SK-N-SH (cell line): Measurements from ENCODE around the gene C4A. TPM values are rescaled to one million over a fixed set of nuclear protein-coding genes. Genes with fewer than 3 reads are reported as not detected.
"Not testable (repeated sequence)": the region's sequence is repeated elsewhere in the genome, so short reads cannot be mapped to it uniquely, and the experiment has no call there.

Experiments
- CTCF ChIA-PET: fragments of 300-600, 350-600 bp; formaldehyde crosslinking; extraction: SDS; loops from one replicate; lab custom pipeline; 2021; lab: Yijun Ruan, JAX
- POLR2A ChIA-PET: fragments of 350-600 bp; sonication (Branson Sonifier 250); formaldehyde crosslinking; extraction: SDS; loops from one replicate; lab custom pipeline; 2020; ENCODE audit warnings: antibody characterized with exemption, inconsistent platforms; lab: Yijun Ruan, JAX
- DNase-seq: peaks from one replicate; pipeline ENCODE4 v3.0.0; 2012
- H2AFZ ChIP-seq: fragments of 200-600 bp; sonication (generic); 2 replicates; pipeline ENCODE4 v1.8.1; 2016; ENCODE audit warnings: antibody characterized with exemption, mild to moderate bottlenecking, low read depth
- H3F3A ChIP-seq: fragments of 200-600 bp; sonication (generic); replicated peaks from 2 replicates; pipeline ENCODE3; 2016; ENCODE audit warnings: antibody characterized with exemption, mild to moderate bottlenecking; ENCODE audit not compliant: insufficient read depth
- H3K27ac ChIP-seq, 2 experiments: fragments of 200-500 bp in 1 of 2; fragments of 200-600 bp in 1 of 2; sonication (Bioruptor generic) in 1 of 2; sonication (generic), shearing (Covaris generic) in 1 of 2; 2 replicates each; pipeline versions ENCODE4 v1.5.1 to v1.6.1; 2014 to 2016; ENCODE audit warnings: low read depth in 2 of 2, inconsistent platforms in 1 of 2, low read length in 1 of 2, mild to moderate bottlenecking in 1 of 2, mixed read lengths in 1 of 2
- H3K27me3 ChIP-seq: fragments of 200-600 bp; sonication (generic), shearing (Covaris generic); 2 replicates; pipeline ENCODE4 v1.6.1; 2016; ENCODE audit warnings: mixed run types; ENCODE audit not compliant: insufficient read depth
- H3K36me3 ChIP-seq, 2 experiments: fragments of 200-500 bp in 1 of 2; fragments of 200-600 bp in 1 of 2; sonication (Bioruptor generic) in 1 of 2; sonication (generic) in 1 of 2; replicated peaks in 1 of 2; 2 replicates each; pipeline versions ENCODE3 to v1.5.1; 2014 to 2016; ENCODE audit warnings: low read length in 1 of 2, mild to moderate bottlenecking in 1 of 2; ENCODE audit not compliant: insufficient read depth in 2 of 2, control insufficient read depth in 1 of 2
- H3K4me1 ChIP-seq, 2 experiments: fragments of 200-500 bp in 1 of 2; fragments of 200-600 bp in 1 of 2; sonication (Bioruptor generic) in 1 of 2; sonication (generic), shearing (Covaris generic) in 1 of 2; 2 replicates each; pipeline versions ENCODE4 v1.5.1 to v1.6.1; 2014 to 2016; ENCODE audit warnings: low read depth in 1 of 2, low read length in 1 of 2, mixed run types in 1 of 2; ENCODE audit not compliant: insufficient read depth in 2 of 2, control insufficient read depth in 1 of 2
- H3K4me2 ChIP-seq: fragments of 200-600 bp; sonication (generic), shearing (Covaris generic); 2 replicates; pipeline ENCODE4 v1.6.1; 2017; ENCODE audit warnings: mixed run types
- H3K4me3 ChIP-seq, 2 experiments: fragments of 200-500 bp in 1 of 2; fragments of 200-600 bp in 1 of 2; sonication (Bioruptor generic) in 1 of 2; sonication (generic), shearing (Covaris generic) in 1 of 2; 2 replicates each; pipeline versions ENCODE4 v1.5.1 to v1.8.1; 2014 to 2016; ENCODE audit warnings: low read depth in 2 of 2, inconsistent platforms in 1 of 2, low read length in 1 of 2, mild to moderate bottlenecking in 1 of 2, mixed read lengths in 1 of 2, moderate library complexity in 1 of 2
- H3K79me2 ChIP-seq: fragments of 200-600 bp; sonication (generic); 2 replicates; pipeline ENCODE4 v1.8.1; 2017; ENCODE audit warnings: mild to moderate bottlenecking; ENCODE audit not compliant: insufficient read depth
- H3K9ac ChIP-seq: fragments of 200-600 bp; sonication (generic); 2 replicates; pipeline ENCODE4 v1.6.1; 2017; ENCODE audit warnings: mixed run types
- H3K9me2 ChIP-seq: fragments of 200-600 bp; sonication (generic); 2 replicates; pipeline ENCODE4 v1.6.1; 2017; ENCODE audit warnings: mixed run types
- H3K9me3 ChIP-seq: fragments of 200-600 bp; sonication (generic); 2 replicates; pipeline ENCODE4 v1.6.1; 2017; ENCODE audit warnings: mixed run types, mild to moderate bottlenecking, moderate library complexity
- H4K20me1 ChIP-seq: fragments of 200-600 bp; sonication (generic); 2 replicates; pipeline ENCODE4 v1.6.1; 2017; ENCODE audit warnings: mild to moderate bottlenecking, mixed run types; ENCODE audit not compliant: insufficient read depth
- CHD2 ChIP-seq: fragments of 150-350 bp; IDR thresholded peaks from 2 replicates; pipeline ENCODE4 v1.6.1; 2018; ENCODE audit warnings: low read length; ENCODE audit not compliant: partially characterized antibody
- EZH2phosphoT487 ChIP-seq: fragments of 200-600 bp; sonication (generic); IDR thresholded peaks from 2 replicates; pipeline ENCODE4 v1.6.1; 2017; ENCODE audit warnings: low read depth, mixed run types, mild to moderate bottlenecking, antibody characterized with exemption, moderate library complexity, borderline replicate concordance
- FOSL2 ChIP-seq: IDR thresholded peaks from 2 replicates; pipeline ENCODE4 v1.4.0; 2012; ENCODE audit warnings: low read depth, mild to moderate bottlenecking, moderate library complexity, borderline replicate concordance
- FOXJ3 ChIP-seq: sonication (generic); formaldehyde crosslinking; IDR thresholded peaks from 2 replicates; pipeline ENCODE4 v1.5.1; 2020; ENCODE audit warnings: mild to moderate bottlenecking, missing genetic modification reagents
- GABPA ChIP-seq: IDR thresholded peaks from 2 replicates; pipeline ENCODE4 v1.4.0; 2012; ENCODE audit warnings: low read depth, mild to moderate bottlenecking
- GATA2 ChIP-seq: sonication (generic); formaldehyde crosslinking; IDR thresholded peaks from 2 replicates; pipeline ENCODE4 v1.5.0; 2020; ENCODE audit warnings: mild to moderate bottlenecking, missing genetic modification reagents
- MAX ChIP-seq: IDR thresholded peaks from 2 replicates; pipeline ENCODE4 v1.4.0; 2012; ENCODE audit warnings: low read depth
- PBX3 ChIP-seq: IDR thresholded peaks from 2 replicates; pipeline ENCODE4; 2012
- POLR2AphosphoS5 ChIP-seq: IDR thresholded peaks from 2 replicates; pipeline ENCODE4 v1.6.1; 2012; ENCODE audit warnings: low read depth, low read length
- RAD21 ChIP-seq: IDR thresholded peaks from 2 replicates; pipeline ENCODE4 v1.6.1; 2012; ENCODE audit warnings: mild to moderate bottlenecking, low read length
- TAF1 ChIP-seq: IDR thresholded peaks from 2 replicates; pipeline ENCODE4 v1.6.1; 2012; ENCODE audit warnings: low read depth, mild to moderate bottlenecking, low read length, moderate library complexity, borderline replicate concordance
- TEAD4 ChIP-seq: IDR thresholded peaks from 2 replicates; pipeline ENCODE4 v1.4.0; 2012; ENCODE audit warnings: mild to moderate bottlenecking, borderline replicate concordance; ENCODE audit not compliant: insufficient read depth
- USF1 ChIP-seq: IDR thresholded peaks from 2 replicates; pipeline ENCODE4 v1.4.0; 2012; ENCODE audit warnings: low read depth, borderline replicate concordance
- USF2 ChIP-seq: fragments of 150-350 bp; IDR thresholded peaks from 2 replicates; pipeline ENCODE4 v1.6.1; 2017; ENCODE audit warnings: antibody characterized with exemption, low read length, low read depth, borderline replicate concordance
- YY1 ChIP-seq: IDR thresholded peaks from 2 replicates; pipeline ENCODE4 v1.4.0; 2012; ENCODE audit warnings: low read depth, mild to moderate bottlenecking
- ZBTB33 ChIP-seq: IDR thresholded peaks from 2 replicates; pipeline ENCODE4 v1.4.0; 2012; ENCODE audit warnings: low read depth, borderline replicate concordance
- WGBS: methylation state at CpG from one replicate; pipeline ENCODE4 v1.1.6; 2017; ENCODE audit warnings: low lambda C conversion rate; 5-methylcytosine and 5-hydroxymethylcytosine counted together
- polyA plus RNA-seq, 3 experiments: library from polyadenylated mRNA; depleted of rRNA; stranded (reverse); fragments of >200 nt; gene quantifications; 2 replicates each; pipeline ENCODE4 v1.2.3, GENCODE V29; 2012
- TF ChIP-seq, protein P1 (sequence below): fragments of 200-600 bp; sonication (generic); IDR thresholded peaks from 2 replicates; pipeline ENCODE4 v1.6.1; 2017; ENCODE audit warnings: antibody characterized with exemption, mild to moderate bottlenecking, moderate library complexity

The C4A gene
- polyA plus RNA-seq, 1 of the 3 experiments (the other 2 are of a cell fraction): 11.4 TPM

DNA sequence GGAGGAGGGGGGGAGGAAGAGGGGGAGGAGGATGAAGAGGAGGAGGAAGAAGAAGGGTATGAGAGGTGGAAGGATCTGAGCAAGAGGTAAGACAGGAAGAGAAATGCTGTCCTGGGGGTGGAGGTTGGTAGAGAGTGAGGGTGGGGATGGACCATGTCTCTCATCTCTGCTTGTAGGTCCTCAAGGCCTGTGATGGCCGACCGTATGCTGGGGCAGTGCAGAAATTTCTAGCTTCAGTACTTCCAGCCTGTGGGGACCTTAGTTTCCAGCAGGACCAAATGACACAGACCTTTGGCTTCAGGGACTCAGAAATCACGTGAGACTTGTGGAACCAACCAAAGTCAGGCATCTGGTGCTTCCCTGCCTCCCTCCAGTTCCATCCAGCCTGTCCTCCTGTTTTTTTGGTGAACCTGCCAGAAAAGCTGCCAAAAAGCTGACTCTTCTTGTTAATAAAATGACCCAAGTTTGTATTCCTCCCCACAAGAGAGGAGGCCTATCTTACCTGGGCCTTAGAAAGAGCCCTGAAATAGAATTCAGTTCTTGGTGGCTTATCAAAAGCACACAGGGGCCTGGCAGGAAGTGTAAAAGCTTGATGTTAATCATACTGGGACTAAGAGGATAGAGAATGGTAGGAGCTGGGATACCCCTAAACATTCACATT is 2.5 kb upstream of the C4A start:
- no peak overlapping the region for H3K27ac ChIP-seq
- H3K9me3 ChIP-seq: no peaks in the 10 kb centered on the region
- WGBS: 83% methylated on average over 2 of the region's 3 CpGs
- DNase-seq: no peak
- no peaks in the 10 kb centered on the region for H3K9me2 ChIP-seq
- peaks cover 15% of the 10 kb centered on the region for H3K79me2 ChIP-seq
- peaks cover 8 to 17% of the 10 kb centered on the region in 2 experiments for H3K36me3 ChIP-seq
- POLR2A ChIA-PET: no interaction called here
- TF ChIP-seq USF1 (no peak), GATA2 (CRISPR knock-in tag) (no peak), EZH2phosphoT487 (no peak), FOXJ3 (CRISPR knock-in tag) (no peak), YY1 (no peak), PBX3 (no peak), FOSL2 (no peak), RAD21 (no peak), TAF1 (no peak), MAX (no peak), GABPA (no peak), CHD2 (no peak), ZBTB33 (no peak), TEAD4 (no peak), POLR2AphosphoS5 (no peak), USF2 (no peak)
- TF ChIP-seq, protein P1, sequence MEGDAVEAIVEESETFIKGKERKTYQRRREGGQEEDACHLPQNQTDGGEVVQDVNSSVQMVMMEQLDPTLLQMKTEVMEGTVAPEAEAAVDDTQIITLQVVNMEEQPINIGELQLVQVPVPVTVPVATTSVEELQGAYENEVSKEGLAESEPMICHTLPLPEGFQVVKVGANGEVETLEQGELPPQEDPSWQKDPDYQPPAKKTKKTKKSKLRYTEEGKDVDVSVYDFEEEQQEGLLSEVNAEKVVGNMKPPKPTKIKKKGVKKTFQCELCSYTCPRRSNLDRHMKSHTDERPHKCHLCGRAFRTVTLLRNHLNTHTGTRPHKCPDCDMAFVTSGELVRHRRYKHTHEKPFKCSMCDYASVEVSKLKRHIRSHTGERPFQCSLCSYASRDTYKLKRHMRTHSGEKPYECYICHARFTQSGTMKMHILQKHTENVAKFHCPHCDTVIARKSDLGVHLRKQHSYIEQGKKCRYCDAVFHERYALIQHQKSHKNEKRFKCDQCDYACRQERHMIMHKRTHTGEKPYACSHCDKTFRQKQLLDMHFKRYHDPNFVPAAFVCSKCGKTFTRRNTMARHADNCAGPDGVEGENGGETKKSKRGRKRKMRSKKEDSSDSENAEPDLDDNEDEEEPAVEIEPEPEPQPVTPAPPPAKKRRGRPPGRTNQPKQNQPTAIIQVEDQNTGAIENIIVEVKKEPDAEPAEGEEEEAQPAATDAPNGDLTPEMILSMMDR: no peak
- no peaks in the 10 kb centered on the region for H4K20me1 ChIP-seq
- H3K9ac ChIP-seq: no peak overlapping the region
- H3K4me2 ChIP-seq: no peak overlapping the region
- no peaks in the 10 kb centered on the region for H3F3A ChIP-seq
- CTCF ChIA-PET: interaction anchor here (1.8 kb wide), 1 partner anchor 27 kb away, joined by 6 read pairs; no protein-coding TSS in a partner anchor
- no peak overlapping the region for H2AFZ ChIP-seq
- H3K27me3 ChIP-seq: no peaks in the 10 kb centered on the region
- H3K4me1 ChIP-seq: no peaks in the 10 kb centered on the region
- no peak overlapping the region for H3K4me3 ChIP-seq

DNA sequence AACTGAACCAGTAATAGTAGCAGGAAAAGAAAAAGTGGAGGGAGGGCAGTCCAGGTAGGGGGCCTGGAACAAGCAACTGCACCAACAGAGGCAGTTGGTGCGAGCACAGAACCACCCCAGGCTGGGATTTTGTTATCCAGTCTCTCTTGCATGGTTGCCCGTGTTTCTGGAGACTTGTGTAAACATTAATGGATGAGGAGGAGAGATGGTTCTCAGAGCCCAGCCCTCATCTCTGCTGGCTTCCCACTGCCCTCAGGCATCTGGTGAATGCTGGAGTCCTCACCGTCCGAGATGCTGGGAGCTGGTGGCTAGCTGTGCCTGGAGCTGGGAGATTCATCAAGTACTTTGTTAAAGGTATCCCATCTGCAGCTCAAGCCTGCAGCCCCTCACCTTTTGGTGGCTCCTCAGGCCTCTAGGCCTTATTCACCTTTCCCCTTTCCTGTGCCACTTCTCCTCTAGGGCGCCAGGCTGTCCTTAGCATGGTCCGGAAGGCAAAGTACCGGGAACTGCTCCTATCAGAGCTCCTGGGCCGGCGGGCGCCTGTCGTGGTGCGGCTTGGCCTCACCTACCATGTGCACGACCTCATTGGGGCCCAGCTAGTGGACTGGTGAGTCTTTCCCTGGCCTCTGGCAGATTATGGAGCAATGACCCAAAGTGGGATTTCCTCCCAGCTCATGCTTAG is 1.5 kb upstream of the C4A start:
- H3K4me1 ChIP-seq, H3K9ac ChIP-seq, H3K9me3 ChIP-seq, H3F3A ChIP-seq, H3K4me2 ChIP-seq, POLR2A ChIA-PET, H3K9me2 ChIP-seq, H4K20me1 ChIP-seq, H3K27me3 ChIP-seq, H3K79me2 ChIP-seq, H3K4me3 ChIP-seq, CTCF ChIA-PET, DNase-seq, H3K27ac ChIP-seq, H2AFZ ChIP-seq: not testable (repeated sequence)
- peaks cover 8 to 17% of the 10 kb centered on the region in 2 experiments for H3K36me3 ChIP-seq
- WGBS: 71% methylated on average over 1 of the region's 13 CpGs
